ENCODE results near the gene ATF7IP.
A peak's percentile ranks its signal among the peaks of the same experiment; 100 is the strongest.
"Not testable (repeated sequence)": the region's sequence is repeated elsewhere in the genome, so short reads cannot be mapped to it uniquely, and the experiment has no call there.

Gene ATF7IP

GRCh38 chr12:14365294-14366208 is at the start of gene ATF7IP:
TSS of gene ATF7IP (plus strand) at chr12:14365682. CDS start at chr12:14423916, 58,234 bp downstream.
- DNase-seq (ENCODE audit: low spot score), result peak; percentile 99

- no peak for DNase-seq (ENCODE audit: low spot score)
Measured at GRCh38 chr12:14317362-14318146, 47.9 kb upstream of the ATF7IP start.

- not testable (repeated sequence) for DNase-seq (ENCODE audit: low spot score)
Measured at GRCh38 chr12:14319704-14320427, 45.6 kb upstream of the ATF7IP start.

GRCh38 chr12:14322403-14322802 is 43.1 kb upstream of the ATF7IP start:
- DNase-seq (ENCODE audit: low spot score), result no peak

- DNase-seq (ENCODE audit: low spot score), result no peak
Measured at GRCh38 chr12:14325716-14326343, 39.7 kb upstream of the ATF7IP start.

GRCh38 chr12:14326699-14327098 is 38.8 kb upstream of the ATF7IP start:
- no peak for DNase-seq (ENCODE audit: low spot score)

GRCh38 chr12:14327711-14328110 is 37.8 kb upstream of the ATF7IP start:
- no peak for DNase-seq (ENCODE audit: low spot score)

GRCh38 chr12:14332482-14332881 is 33.0 kb upstream of the ATF7IP start:
- no peak for DNase-seq (ENCODE audit: low spot score)

- no peak for DNase-seq (ENCODE audit: low spot score)
Measured at GRCh38 chr12:14340371-14340770, 25.1 kb upstream of the ATF7IP start.

- not testable (repeated sequence) for DNase-seq (ENCODE audit: low spot score)
Measured at GRCh38 chr12:14351524-14351923, 14.0 kb upstream of the ATF7IP start.

- not testable (repeated sequence) for DNase-seq (ENCODE audit: low spot score)
Measured at GRCh38 chr12:14352066-14352465, 13.4 kb upstream of the ATF7IP start.

GRCh38 chr12:14354665-14355064 is 10.8 kb upstream of the ATF7IP start:
- DNase-seq (ENCODE audit: low spot score), result not testable (repeated sequence)

- DNase-seq (ENCODE audit: low spot score), result no peak
Measured at GRCh38 chr12:14356147-14356546, 9.3 kb upstream of the ATF7IP start.

- DNase-seq (ENCODE audit: low spot score), result no peak
Measured at GRCh38 chr12:14357486-14357885, 8.0 kb upstream of the ATF7IP start.

- DNase-seq (ENCODE audit: low spot score), result no peak
Measured at GRCh38 chr12:14362352-14362751, 3.1 kb upstream of the ATF7IP start.

GRCh38 chr12:14364583-14365271 is 755 bp upstream of the ATF7IP start:
- no peak for DNase-seq (ENCODE audit: low spot score)

- DNase-seq (ENCODE audit: low spot score), result no peak
Measured at GRCh38 chr12:14366209-14367039, 942 bp downstream of the ATF7IP start.

GRCh38 chr12:14367040-14367661 is 1.7 kb downstream of the ATF7IP start:
- DNase-seq (ENCODE audit: low spot score), result peak; percentile 56

- DNase-seq (ENCODE audit: low spot score), result no peak
Measured at GRCh38 chr12:14369311-14369710, 3.8 kb downstream of the ATF7IP start.

GRCh38 chr12:14373217-14373616 is 7.7 kb downstream of the ATF7IP start:
- DNase-seq (ENCODE audit: low spot score), result no peak

Measured in cerebellar cortex (tissue), 1 donor.